DMS53 (cell line): ENCODE data around the gene RALGAPA1.
A peak's percentile ranks its signal among the peaks of the same experiment; 100 is the strongest.
"Not testable (repeated sequence)": the region's sequence is repeated elsewhere in the genome, so short reads cannot be mapped to it uniquely, and the experiment has no call there.

Experiments
- DNase-seq: peaks from one replicate; lab custom pipeline; 2025; lab: John Stamatoyannopoulos, UW

RALGAPA1 gene

GRCh38 chr14:35808638-35809563, at the start of gene RALGAPA1:
Gene RALGAPA1, minus strand, starts transcription at chr14:35809295. Its CDS starts 460 bp downstream, at chr14:35808835.
- peak; percentile 97 for DNase-seq

- no peak for DNase-seq
Observed at GRCh38 chr14:35858521-35859209, 49.6 kb upstream of the RALGAPA1 start.

GRCh38 chr14:35855876-35856481, 46.9 kb upstream of the RALGAPA1 start:
- DNase-seq = no peak

- no peak for DNase-seq
Observed at GRCh38 chr14:35854696-35855270, 45.7 kb upstream of the RALGAPA1 start.

GRCh38 chr14:35853225-35853624, 44.1 kb upstream of the RALGAPA1 start:
- no peak for DNase-seq

GRCh38 chr14:35851823-35852222, 42.7 kb upstream of the RALGAPA1 start:
- no peak for DNase-seq

GRCh38 chr14:35849122-35849521, 40.0 kb upstream of the RALGAPA1 start:
- DNase-seq = no peak

- no peak for DNase-seq
Observed at GRCh38 chr14:35847636-35848035, 38.5 kb upstream of the RALGAPA1 start.

- no peak for DNase-seq
Observed at GRCh38 chr14:35844494-35844893, 35.4 kb upstream of the RALGAPA1 start.

- not testable (repeated sequence) for DNase-seq
Observed at GRCh38 chr14:35842245-35842644, 33.1 kb upstream of the RALGAPA1 start.

- DNase-seq = not testable (repeated sequence)
Observed at GRCh38 chr14:35841704-35842103, 32.6 kb upstream of the RALGAPA1 start.

GRCh38 chr14:35835208-35835982, 26.3 kb upstream of the RALGAPA1 start:
- no peak for DNase-seq

GRCh38 chr14:35829449-35829848, 20.4 kb upstream of the RALGAPA1 start:
- no peak for DNase-seq

- no peak for DNase-seq
Observed at GRCh38 chr14:35827678-35828472, 18.8 kb upstream of the RALGAPA1 start.

- DNase-seq = no peak
Observed at GRCh38 chr14:35826952-35827416, 17.9 kb upstream of the RALGAPA1 start.

- peak; percentile 99 for DNase-seq
Observed at GRCh38 chr14:35826218-35826951, 17.3 kb upstream of the RALGAPA1 start, which contains the start of gene BRMS1L. Gene BRMS1L, plus strand, starts transcription at chr14:35826338. Its CDS starts 179 bp downstream, at chr14:35826517.

- DNase-seq = no peak
Observed at GRCh38 chr14:35825968-35826217, 16.8 kb upstream of the RALGAPA1 start.

GRCh38 chr14:35824446-35825165, 15.5 kb upstream of the RALGAPA1 start:
- not testable (repeated sequence) for DNase-seq

GRCh38 chr14:35822501-35822900, 13.4 kb upstream of the RALGAPA1 start:
- no peak for DNase-seq
